Stimulated activated CD4-positive, alpha-beta T cell treated with anti-CD3 and anti-CD28 coated beads, Interleukin-4, amount 100 ng/mL, for 4 hours (primary cell): ENCODE data around the gene ZNF442.
"Not testable (repeated sequence)": the region's sequence is repeated elsewhere in the genome, so short reads cannot be mapped to it uniquely, and the experiment has no call there.

Experiments
- DNase-seq, 2 experiments: peaks; one replicate each; pipeline ENCODE4 v3.0.0-alpha.2; 2020

The ZNF442 gene

GRCh38 chr19:12365236-12366162, at the start of gene ZNF442:
TSS of gene ZNF442 (minus strand) at chr19:12365683. CDS start at chr19:12363631, 2,052 bp downstream.
- peak; percentile 76 to 87 for DNase-seq

GRCh38 chr19:12411893-12412292, 46.4 kb upstream of the ZNF442 start:
- no peak for DNase-seq

DNA sequence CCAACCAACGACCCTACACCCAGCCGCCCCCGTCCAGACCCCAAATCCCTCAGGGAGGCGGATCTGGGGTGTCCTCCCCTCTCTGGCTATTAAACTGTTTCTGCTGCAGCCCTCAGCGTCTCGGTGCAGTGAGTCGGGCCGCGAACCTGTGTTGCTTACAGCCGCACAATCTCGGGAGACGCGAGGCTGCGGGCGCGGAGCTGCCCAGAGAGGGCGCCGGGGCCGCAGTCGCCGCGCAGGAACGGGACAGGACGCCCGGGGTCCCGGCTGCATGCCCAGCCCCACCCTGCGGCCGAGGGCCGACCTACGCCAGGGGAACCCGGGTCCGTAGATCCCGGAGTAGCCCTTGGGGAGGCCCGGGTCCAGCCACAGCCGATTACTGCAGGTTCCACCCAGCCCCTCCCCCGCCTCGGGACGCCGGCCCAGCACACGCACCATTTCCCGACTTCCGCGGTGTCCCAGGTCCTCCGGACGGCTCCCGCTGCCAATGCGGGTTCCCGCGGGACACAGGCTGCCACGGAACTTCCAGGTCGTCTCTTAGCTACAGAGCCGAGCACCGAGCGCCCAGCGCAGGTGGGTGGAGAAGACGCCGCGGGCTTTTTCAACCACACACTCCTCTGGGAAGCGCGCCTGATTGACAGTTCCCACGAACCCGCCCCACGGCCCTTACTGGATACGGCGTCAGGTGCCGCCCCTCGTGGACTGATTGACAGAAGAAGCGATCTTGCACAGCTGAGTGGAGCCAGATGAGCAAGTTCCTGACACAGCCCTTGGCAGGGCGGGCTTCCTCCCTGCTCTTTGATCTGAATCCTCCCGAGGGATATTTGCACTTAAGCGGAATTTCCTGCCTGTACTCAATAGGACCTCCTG, 35.4 kb upstream of the ZNF442 start, which contains the start of gene ZNF799:
TSS of gene ZNF799 (minus strand) at position 639 of the 870 bp plus-strand sequence. CDS start at position 438, 201 bp downstream.
- peak; percentile 81 to 84 for DNase-seq

DNA sequence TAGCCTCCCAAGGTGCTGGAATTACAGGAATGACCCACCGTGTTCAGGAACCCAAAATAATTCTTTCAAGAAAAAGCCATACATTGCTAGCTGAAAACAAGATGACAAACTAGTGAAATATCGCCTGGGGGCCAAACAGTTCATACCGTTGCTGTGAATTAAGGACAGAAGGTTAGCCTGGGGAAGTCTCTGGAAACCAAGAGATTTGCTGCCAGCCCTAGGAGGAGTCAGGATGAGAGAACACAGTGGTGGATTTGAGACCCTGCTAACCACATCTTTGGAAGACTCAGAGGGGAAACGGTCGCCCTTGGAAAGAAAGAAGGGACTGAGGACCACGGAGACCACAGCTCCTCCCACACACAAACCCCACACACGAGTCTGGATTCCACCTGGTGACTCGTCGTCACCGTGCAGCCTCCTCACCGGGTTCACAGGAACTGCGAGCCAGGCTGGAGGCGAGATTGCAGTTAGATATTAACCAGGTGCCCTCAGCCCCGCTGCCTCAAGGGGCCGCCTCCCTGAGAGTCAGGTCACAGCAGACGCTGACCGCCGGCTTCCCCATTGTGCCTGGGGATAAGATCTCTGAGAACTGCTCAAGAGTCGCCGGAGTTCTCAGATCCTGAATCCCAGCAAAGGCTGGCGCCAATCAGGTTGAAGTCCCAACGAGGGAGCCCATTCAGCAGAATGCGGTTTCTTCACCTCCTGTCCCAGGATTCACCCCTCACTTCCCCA, 34.6 kb upstream of the ZNF442 start:
- peak; percentile 8 to 46 for DNase-seq

DNA sequence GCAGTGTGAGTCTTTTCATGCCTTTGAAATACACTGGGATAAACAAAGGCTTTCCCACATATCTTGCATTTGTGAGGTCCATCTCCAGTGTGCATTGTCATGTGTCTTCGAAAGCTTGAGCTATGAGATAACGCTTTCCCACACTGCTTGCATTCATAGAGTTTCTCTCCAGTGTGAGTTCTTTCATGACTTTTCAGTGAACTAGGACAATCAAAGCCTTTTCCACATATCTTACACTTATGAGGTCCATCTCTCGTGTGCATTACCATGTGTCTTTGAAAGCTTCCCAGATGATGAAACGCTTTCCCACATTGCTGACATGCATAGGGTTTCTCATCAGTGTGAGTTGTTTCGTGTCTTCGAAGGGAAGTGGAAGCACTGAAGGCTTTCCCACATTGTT, 25.7 kb upstream of the ZNF442 start:
- DNase-seq, result not testable (repeated sequence)

DNA sequence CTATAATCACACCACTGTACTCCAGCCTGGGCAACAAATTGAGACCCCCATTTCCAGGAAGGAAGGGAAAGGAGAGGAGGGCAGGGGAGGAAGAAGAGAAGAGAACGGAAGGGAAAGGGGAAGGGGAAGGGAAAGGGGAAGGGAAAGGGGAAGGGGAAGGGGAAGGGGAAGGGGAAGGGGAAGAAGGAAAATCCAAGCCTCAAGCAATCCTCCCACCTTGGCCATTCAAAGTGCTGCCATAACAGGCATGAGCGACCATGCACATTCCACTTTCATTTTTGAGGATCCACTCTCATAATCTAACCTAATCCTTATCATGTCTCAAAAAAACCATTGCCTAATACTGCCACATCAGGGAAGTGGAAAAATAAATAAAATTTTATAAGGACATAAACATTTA, 20.9 kb upstream of the ZNF442 start:
- DNase-seq, result not testable (repeated sequence)

- no peak for DNase-seq
These were observed 14.9 kb upstream of the ZNF442 start for GRCh38 chr19:12380444-12380737.

- DNase-seq, result no peak
These were observed 14.4 kb upstream of the ZNF442 start for GRCh38 chr19:12379732-12380443.

DNA sequence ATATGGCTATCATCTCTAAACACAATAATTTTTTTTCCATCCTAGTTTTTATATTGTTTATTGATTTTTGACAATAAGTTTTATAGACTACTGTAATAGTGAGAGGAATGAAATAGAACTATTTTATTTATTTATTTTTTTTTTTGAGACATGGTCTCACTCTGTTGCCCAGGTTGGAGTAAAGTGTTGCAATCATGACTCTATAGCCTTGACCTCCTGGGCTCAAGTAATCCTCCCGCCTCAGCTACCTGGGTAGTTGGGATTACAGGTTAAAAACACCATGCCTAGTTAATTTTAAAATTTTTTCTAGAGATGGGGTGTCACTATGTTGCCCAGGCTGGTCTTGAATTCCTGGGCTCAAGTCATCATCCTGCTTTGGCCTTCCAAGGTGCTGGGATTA, 8.5 kb upstream of the ZNF442 start:
- no peak for DNase-seq

DNA sequence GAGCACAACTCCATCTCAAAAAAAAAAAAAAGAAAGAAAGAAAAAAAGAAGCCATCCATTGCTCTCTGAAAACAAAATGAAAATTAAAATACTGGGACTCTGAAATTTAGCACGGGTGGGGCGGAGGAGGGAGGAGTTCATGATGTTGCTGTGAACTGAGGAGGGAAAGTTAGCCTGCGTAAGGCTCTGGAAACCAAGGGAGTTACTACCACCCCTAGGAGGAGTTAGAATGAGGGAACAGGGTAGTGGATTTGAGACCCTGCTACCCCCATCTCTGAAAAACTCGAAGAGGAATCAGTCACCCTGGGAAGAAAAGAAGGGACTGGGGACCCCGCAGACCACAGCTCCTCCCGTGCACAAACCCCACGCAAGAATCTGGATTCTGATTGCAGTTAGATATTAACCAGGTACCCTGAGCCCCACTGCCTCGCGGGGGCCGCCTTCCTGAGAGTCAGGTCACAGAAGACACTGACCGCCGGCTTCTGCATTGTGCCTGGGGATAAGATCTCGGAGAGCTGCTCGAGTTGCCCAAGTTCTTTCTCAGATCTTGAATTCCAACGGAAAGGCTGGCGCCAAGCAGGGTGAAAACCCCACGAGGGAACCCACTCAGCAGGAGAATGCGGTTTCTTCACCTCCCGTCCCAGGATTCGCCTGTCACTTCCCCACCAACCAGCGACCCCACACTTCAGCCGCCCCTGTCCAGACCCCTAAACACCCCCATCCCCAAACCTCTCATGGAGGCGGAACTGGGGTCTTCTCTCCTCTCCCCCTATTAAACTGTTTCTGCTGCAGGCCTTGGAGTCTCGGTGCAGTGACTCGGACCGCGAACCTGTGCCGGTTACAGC, 870 bp downstream of the ZNF442 start:
- DNase-seq, result no peak

DNA sequence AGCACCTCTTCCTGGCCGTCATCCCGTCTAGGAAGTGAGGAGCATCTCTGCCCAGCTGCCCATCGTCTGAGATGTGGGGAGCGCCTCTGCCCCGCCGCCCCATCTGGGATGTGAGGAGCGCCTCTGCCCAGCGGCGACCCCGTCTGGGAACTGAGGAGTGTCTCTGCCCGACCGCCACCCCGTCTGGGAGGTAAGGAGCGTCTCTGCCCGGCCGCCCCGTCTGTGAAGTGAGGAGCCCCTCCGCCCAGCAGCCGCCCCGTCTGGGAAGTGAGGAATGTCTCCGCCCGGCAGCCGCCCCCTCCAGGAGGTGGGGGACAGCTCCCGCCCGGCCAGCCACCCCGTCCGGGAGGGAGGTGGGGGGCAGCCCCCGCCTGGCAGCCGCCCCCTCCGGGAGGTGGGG, 3.2 kb downstream of the ZNF442 start:
- not testable (repeated sequence) for DNase-seq

DNA sequence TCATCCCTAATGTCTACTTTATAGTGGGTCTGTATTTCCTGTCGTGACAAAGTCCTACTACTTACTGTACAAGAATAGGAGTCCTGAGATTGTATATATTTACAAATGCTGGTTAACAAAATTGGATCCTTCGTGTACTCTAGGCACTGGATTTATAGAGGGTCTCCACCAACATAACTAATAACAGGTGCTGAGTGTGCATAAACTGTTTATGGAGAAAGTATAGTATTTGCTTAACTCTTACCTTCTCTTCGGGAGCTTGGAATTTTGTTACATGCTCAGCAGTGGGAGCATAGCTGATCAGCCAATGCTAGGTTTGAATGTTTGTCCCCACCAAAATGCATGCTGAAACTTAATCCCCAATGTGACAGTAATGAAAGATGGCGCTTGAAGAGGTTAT, 12.1 kb downstream of the ZNF442 start:
- DNase-seq, result no peak

DNA sequence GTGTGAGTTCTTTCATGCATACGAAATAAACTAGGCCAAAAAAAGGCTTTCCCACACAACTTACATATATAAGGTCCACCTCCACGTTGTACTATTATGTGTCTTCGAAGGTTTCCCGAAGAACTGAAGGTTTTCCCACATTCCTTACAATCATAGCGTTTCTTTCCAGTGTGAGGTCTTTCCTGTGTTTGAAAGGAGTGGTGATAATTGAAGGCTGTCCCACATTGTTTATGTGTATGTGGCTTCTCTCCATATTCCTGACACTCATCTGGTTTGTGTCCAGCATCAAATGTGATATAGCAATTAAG, 14.6 kb downstream of the ZNF442 start:
- no peak for DNase-seq

DNA sequence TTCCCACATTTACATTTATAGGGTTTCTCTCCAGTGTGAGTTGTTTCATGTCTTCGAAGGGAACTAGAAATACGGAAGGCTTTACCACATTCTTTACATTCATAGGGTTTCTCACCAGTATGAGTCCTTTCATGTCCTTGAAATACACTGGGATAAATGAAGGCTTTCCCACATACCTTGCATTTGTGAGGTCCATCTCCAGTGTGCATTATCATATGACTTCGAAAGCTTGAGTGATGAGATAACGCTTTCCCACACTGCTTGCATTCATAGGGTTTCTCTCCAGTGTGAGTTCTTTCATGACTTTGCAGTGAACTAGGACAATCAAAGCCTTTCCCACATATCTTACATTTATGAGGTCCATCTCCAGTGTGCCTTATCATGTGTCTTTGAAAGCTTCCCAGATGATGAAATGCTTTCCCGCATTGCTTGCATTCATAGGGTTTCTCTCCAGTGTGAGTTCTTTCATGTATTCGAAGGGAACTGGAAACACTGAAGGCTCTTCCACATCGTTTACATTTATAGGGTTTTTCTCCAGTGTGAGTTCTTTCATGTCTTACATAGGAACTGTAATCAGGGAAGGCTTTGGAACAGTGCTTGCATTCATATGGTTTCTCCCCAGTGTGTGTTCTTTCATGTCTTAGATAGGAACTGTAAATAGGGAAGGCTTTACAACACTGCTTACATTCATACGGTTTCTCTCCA, 15.1 kb downstream of the ZNF442 start:
- DNase-seq, result no peak

DNA sequence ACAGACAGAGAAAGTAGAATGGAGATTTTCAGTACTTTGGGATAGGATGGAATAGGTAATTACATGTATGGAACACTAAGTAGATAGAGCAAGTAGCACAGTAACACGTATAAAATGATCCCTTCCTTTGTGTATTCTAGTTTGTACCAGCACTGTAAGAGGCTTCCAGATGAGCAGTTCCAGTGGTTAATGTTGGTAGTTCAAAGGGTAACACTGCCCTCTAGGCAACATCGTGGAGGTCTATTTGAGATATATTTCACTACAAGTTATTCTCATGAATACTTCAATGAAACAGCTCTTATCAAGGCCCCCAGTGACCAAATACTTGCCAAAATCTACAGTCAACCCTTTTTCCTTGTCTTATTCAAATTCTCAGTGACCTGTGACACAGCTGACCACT, 18.6 kb downstream of the ZNF442 start:
- DNase-seq, result no peak

DNA sequence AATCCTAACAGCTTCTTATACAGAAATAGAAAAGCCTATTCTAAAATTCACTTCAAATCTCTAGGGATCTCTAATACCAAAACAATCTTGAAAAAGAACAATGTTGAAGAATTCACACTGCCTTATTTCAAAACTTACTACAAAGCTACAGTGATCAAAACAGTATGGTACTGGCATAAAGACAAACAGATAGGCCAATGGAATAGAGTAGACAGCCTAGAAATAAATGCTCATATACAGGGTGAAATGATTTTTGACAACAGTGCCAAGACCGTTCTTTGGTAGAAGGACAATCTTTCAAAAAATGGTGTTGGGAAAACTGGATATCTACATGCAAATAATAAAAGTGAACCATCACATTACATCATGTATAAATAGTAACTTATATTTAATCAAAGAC, 20.3 kb downstream of the ZNF442 start:
- DNase-seq, result no peak

DNA sequence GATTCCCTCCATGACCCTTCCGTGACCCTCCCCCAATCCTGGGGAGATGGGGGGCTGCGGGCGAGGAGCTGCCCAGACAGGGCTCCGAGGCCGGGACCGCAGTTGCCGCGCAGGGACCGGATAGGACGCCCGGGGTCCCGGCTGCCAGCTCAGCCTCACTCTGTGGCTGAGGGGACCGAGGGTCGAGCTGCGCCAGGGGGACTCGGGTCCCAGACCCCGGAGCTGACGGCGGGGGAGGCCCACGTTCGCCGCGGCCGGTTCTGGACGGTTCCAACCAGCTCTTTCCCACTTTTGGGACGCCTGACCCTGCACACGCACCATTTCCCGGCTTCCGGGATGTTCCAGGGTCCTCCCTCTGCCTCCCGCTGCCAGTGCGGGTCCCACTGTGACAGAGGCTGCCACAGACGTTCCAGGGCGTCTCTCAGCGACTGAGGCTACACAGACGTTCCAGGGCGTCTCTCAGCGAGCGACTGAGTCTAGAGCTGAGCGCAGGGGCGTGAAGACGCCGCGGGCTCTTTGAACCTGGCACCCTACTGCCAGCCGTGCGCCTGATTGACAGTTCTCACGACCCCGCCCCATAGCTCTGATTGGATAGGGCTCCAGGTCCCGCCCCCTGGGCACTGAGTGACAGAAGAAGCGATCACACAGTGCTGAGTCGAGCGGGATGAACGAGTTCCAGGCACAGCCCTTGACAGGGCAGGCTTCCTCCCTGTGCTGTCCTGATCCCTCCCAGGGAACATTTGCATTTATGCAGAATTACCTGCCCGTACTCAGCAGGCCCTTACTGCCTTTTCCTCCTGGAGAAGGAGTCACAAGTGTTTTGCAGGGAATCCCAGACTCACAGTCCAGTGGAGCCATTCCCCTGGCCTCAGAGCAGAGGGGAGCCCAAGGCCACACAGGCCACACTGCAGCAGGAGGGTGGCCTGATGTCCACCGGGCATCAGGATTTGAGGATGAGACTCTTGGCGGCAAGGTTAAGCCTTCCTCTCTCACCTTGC, 32.0 kb downstream of the ZNF442 start, which contains the start of gene ZNF563:
TSS of gene ZNF563 (minus strand) at position 472 of the 998 bp plus-strand sequence. CDS start at position 321, 151 bp downstream.
- peak; percentile 97 to 99 for DNase-seq

- peak; percentile 57 to 84 for DNase-seq
These were observed 34.1 kb downstream of the ZNF442 start for GRCh38 chr19:12331211-12331941.

DNA sequence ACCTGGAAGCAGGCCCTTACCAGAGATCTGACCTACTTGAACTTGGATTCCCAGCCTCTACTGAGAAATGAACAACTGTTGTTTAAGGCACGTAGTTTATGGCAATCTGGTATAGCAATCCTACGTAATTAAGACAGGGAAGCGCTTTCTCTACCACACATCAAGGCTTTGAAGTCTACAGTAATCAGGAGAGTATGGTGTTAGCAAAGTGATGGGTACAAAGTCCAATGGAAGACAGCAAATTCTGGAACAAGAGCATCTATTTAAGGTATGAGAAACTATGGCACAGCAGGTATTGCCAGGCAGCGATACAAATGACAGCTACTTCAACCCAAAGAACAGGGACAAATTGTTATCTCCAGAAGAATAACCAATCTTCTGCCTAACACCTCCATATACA, 35.1 kb downstream of the ZNF442 start:
- no peak for DNase-seq
